ENCODE results near the gene APEH. TPM values are rescaled to one million over a fixed set of nuclear protein-coding genes. Genes with fewer than 3 reads are reported as not detected.

APEH gene
- total and polyA plus RNA-seq, 9 of the 15 experiments (the other 6 are each of a cell fraction or from before 2014, with no cell fraction given), result 70.9 to 177 (median 117) TPM

GRCh38 chr3:49673715-49674496 is at the start of gene APEH (continued):
- TF ChIP-seq E2F5 (CRISPR knock-in tag; IDR thresholded peaks at IDR 0.05) (no peak), POLR2G (IDR thresholded peaks at IDR 0.05; ENCODE audit: low read depth, low read length) (peak; percentile 91), FOXK1 (CRISPR knock-in tag; IDR thresholded peaks at IDR 0.05; ENCODE audit: borderline replicate concordance) (no peak), C11orf30 (IDR thresholded peaks at IDR 0.05; ENCODE audit: low read depth) (peak; percentile 66; the same call in 1 of the 2 replicates), MAZ (CRISPR knock-in tag; conservative IDR thresholded peaks at IDR 0.05 in 1 of 2, IDR thresholded peaks at IDR 0.05 in 1 of 2) (peak in 1 of 2 experiments; percentile 81), DPF2 (IDR thresholded peaks at IDR 0.05) (no peak), ZNF586 (CRISPR knock-in tag; conservative IDR thresholded peaks at IDR 0.05) (no peak), ELF1 (tag; IDR thresholded peaks at IDR 0.05) (peak; percentile 83), ZBTB8A (IDR thresholded peaks at IDR 0.05; ENCODE audit: partially characterized antibody) (no peak), MECOM (CRISPR knock-in tag; IDR thresholded peaks at IDR 0.05) (no peak), SIN3A (IDR thresholded peaks at IDR 0.05; ENCODE audit: borderline replicate concordance in 2 of 2, control insufficient read depth in 1 of 2, low read depth in 2 of 2, low read length in 2 of 2) (peak in 1 of 2 experiments; percentile 46; a peak in 1 of 4 replicates), SP2 (IDR thresholded peaks at IDR 0.05; ENCODE audit: extremely low read depth, low read depth, low read length, poor library complexity, severe bottlenecking) (peak; percentile 12), RBM14 (IDR thresholded peaks at IDR 0.05; ENCODE audit: borderline replicate concordance, insufficient read depth, low read depth, low read length) (0 out of 2 replicates have a peak, but pooled peaks have one; percentile 24), CAMTA2 (CRISPR knock-in tag; conservative IDR thresholded peaks at IDR 0.05) (no peak)
- TF ChIP-seq, protein P1, sequence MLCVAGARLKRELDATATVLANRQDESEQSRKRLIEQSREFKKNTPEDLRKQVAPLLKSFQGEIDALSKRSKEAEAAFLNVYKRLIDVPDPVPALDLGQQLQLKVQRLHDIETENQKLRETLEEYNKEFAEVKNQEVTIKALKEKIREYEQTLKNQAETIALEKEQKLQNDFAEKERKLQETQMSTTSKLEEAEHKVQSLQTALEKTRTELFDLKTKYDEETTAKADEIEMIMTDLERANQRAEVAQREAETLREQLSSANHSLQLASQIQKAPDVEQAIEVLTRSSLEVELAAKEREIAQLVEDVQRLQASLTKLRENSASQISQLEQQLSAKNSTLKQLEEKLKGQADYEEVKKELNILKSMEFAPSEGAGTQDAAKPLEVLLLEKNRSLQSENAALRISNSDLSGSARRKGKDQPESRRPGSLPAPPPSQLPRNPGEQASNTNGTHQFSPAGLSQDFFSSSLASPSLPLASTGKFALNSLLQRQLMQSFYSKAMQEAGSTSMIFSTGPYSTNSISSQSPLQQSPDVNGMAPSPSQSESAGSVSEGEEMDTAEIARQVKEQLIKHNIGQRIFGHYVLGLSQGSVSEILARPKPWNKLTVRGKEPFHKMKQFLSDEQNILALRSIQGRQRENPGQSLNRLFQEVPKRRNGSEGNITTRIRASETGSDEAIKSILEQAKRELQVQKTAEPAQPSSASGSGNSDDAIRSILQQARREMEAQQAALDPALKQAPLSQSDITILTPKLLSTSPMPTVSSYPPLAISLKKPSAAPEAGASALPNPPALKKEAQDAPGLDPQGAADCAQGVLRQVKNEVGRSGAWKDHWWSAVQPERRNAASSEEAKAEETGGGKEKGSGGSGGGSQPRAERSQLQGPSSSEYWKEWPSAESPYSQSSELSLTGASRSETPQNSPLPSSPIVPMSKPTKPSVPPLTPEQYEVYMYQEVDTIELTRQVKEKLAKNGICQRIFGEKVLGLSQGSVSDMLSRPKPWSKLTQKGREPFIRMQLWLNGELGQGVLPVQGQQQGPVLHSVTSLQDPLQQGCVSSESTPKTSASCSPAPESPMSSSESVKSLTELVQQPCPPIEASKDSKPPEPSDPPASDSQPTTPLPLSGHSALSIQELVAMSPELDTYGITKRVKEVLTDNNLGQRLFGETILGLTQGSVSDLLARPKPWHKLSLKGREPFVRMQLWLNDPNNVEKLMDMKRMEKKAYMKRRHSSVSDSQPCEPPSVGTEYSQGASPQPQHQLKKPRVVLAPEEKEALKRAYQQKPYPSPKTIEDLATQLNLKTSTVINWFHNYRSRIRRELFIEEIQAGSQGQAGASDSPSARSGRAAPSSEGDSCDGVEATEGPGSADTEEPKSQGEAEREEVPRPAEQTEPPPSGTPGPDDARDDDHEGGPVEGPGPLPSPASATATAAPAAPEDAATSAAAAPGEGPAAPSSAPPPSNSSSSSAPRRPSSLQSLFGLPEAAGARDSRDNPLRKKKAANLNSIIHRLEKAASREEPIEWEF (CRISPR knock-in tag; IDR thresholded peaks at IDR 0.05), result no peak
- TF ChIP-seq, protein P2, sequence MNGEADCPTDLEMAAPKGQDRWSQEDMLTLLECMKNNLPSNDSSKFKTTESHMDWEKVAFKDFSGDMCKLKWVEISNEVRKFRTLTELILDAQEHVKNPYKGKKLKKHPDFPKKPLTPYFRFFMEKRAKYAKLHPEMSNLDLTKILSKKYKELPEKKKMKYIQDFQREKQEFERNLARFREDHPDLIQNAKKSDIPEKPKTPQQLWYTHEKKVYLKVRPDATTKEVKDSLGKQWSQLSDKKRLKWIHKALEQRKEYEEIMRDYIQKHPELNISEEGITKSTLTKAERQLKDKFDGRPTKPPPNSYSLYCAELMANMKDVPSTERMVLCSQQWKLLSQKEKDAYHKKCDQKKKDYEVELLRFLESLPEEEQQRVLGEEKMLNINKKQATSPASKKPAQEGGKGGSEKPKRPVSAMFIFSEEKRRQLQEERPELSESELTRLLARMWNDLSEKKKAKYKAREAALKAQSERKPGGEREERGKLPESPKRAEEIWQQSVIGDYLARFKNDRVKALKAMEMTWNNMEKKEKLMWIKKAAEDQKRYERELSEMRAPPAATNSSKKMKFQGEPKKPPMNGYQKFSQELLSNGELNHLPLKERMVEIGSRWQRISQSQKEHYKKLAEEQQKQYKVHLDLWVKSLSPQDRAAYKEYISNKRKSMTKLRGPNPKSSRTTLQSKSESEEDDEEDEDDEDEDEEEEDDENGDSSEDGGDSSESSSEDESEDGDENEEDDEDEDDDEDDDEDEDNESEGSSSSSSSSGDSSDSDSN (IDR thresholded peaks at IDR 0.05; ENCODE audit: borderline replicate concordance in 1 of 2, low read depth in 2 of 2, low read length in 2 of 2), result 0 out of 4 replicates have a peak, but pooled peaks of 1 of the 2 experiments have one; percentile 9
